ENCODE measurements around the gene SETD3. TPM values are rescaled to one million over a fixed set of nuclear protein-coding genes. Genes with fewer than 3 reads are reported as not detected.

Gene SETD3
- total and polyA plus RNA-seq, 2 of the 8 experiments (the other 6 are each of a cell fraction or from before 2014, with no cell fraction given), result 24.0 to 64.0 TPM

DNA sequence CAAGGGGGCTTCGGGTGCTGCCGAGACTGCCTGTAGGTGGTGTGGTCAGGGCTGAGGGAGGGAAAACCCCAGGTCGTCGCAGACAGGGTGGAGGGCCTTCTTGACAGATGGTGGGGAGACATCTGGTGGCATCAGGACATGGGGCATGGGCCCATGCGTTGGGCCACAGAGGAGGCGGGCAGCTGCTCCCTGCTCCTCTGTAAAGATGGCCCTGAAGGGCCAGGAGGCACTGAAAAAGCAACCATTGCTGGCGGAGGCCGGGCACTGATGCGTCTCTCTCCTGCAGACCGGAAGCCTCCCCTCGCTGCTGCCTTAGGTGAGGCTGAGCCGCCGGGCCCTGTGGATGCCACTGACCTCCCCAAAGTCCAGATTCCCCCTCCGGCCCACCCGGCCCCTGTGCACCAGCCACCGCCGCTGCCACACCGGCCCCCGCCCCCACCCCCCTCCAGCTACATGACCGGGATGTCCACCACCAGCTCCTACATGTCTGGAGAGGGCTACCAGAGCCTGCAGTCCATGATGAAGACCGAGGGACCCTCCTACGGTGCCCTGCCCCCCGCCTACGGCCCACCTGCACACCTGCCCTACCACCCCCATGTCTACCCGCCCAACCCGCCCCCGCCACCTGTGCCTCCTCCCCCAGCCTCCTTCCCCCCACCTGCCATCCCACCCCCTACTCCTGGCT, 29.4 kb upstream of the SETD3 start (continued):
- no peak for TF ChIP-seq NANOG (IDR thresholded peaks at IDR 0.05; ENCODE audit: insufficient read depth, low read depth, low read length, poor library complexity, severe bottlenecking)
- no peak for TF ChIP-seq SP1 (IDR thresholded peaks at IDR 0.05; ENCODE audit: low read depth, low read length)
- no peak for TF ChIP-seq BCL11A (IDR thresholded peaks at IDR 0.05; ENCODE audit: low read depth in 2 of 2, low read length in 2 of 2)
- no peak for TF ChIP-seq JUN (IDR thresholded peaks at IDR 0.05; ENCODE audit: low read depth, low read length)
- TF ChIP-seq, protein P1, sequence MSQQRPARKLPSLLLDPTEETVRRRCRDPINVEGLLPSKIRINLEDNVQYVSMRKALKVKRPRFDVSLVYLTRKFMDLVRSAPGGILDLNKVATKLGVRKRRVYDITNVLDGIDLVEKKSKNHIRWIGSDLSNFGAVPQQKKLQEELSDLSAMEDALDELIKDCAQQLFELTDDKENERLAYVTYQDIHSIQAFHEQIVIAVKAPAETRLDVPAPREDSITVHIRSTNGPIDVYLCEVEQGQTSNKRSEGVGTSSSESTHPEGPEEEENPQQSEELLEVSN (IDR thresholded peaks at IDR 0.05), result no peak

Measured in H1 (cell line).